Suppressor macrophage (primary cell): Measurements from ENCODE around the gene HERC3.

Experiments used
- DNase-seq, 4 experiments: peaks; one replicate each; pipeline ENCODE4 v3.0.0-alpha.2; 2020 to 2022
- total RNA-seq, 17 experiments: gene quantifications; one replicate each; lab custom pipeline; 2026; ENCODE audit warnings: mixed read lengths in 6 of 17, inconsistent platforms in 3 of 17; lab: John Stamatoyannopoulos, UW

Gene HERC3
- 0.17 to 3.4 (median 1.0) reads per million in 17 experiments for total RNA-seq

- DNase-seq = peak; percentile 96 to 98 (median 97)
These were observed at the start of gene HERC3 for GRCh38 chr4:88591787-88592599. TSS of gene HERC3 (plus strand) at chr4:88592480. CDS start at chr4:88605824, 13,344 bp downstream.

- peak in 1 of 4 experiments; percentile 6 for DNase-seq
These were observed 42.5 kb upstream of the HERC3 start for GRCh38 chr4:88549815-88550214.

- no peak for DNase-seq
These were observed 24.7 kb upstream of the HERC3 start for GRCh38 chr4:88567591-88567990.

- no peak for DNase-seq
These were observed 22.3 kb upstream of the HERC3 start for GRCh38 chr4:88570001-88570400.

GRCh38 chr4:88573276-88573980 lies 18.9 kb upstream of the HERC3 start:
- DNase-seq = no peak

GRCh38 chr4:88573995-88574394 lies 18.3 kb upstream of the HERC3 start:
- no peak for DNase-seq

GRCh38 chr4:88575186-88575585 lies 17.1 kb upstream of the HERC3 start:
- no peak for DNase-seq

- DNase-seq = peak in 2 of 4 experiments; percentile 27 to 29
These were observed 9.8 kb upstream of the HERC3 start for GRCh38 chr4:88582493-88582892.

GRCh38 chr4:88583631-88584470 lies 8.4 kb upstream of the HERC3 start:
- DNase-seq = no peak

GRCh38 chr4:88584471-88584900 lies 7.8 kb upstream of the HERC3 start:
- no peak for DNase-seq

GRCh38 chr4:88585917-88586316 lies 6.4 kb upstream of the HERC3 start:
- peak in 2 of 4 experiments; percentile 10 to 14 for DNase-seq

GRCh38 chr4:88587306-88587705 lies 5.0 kb upstream of the HERC3 start:
- no peak for DNase-seq

- DNase-seq = peak; percentile 87 to 96 (median 93)
These were observed 544 bp downstream of the HERC3 start for GRCh38 chr4:88592600-88593448.

GRCh38 chr4:88597970-88598660 lies 5.8 kb downstream of the HERC3 start:
- no peak for DNase-seq

- DNase-seq = no peak
These were observed 7.0 kb downstream of the HERC3 start for GRCh38 chr4:88599298-88599697.

- no peak for DNase-seq
These were observed 7.4 kb downstream of the HERC3 start for GRCh38 chr4:88599714-88600113.

GRCh38 chr4:88600176-88600838 lies 8.0 kb downstream of the HERC3 start:
- DNase-seq = no peak

GRCh38 chr4:88604978-88605678 lies 12.8 kb downstream of the HERC3 start:
- DNase-seq = peak in 1 of 4 experiments; percentile 20

GRCh38 chr4:88605736-88606135 lies 13.5 kb downstream of the HERC3 start:
- no peak for DNase-seq

GRCh38 chr4:88606832-88607231 lies 14.6 kb downstream of the HERC3 start:
- DNase-seq = no peak
